Non-pigmented ciliary epithelial cell (primary cell): ENCODE measurements around the gene PLCL1.

ENCODE experiments used
- DNase-seq: peaks from one replicate; pipeline ENCODE4 v3.0.0-alpha.2; 2010; ENCODE audit warnings: low read depth

PLCL1 gene

DNA sequence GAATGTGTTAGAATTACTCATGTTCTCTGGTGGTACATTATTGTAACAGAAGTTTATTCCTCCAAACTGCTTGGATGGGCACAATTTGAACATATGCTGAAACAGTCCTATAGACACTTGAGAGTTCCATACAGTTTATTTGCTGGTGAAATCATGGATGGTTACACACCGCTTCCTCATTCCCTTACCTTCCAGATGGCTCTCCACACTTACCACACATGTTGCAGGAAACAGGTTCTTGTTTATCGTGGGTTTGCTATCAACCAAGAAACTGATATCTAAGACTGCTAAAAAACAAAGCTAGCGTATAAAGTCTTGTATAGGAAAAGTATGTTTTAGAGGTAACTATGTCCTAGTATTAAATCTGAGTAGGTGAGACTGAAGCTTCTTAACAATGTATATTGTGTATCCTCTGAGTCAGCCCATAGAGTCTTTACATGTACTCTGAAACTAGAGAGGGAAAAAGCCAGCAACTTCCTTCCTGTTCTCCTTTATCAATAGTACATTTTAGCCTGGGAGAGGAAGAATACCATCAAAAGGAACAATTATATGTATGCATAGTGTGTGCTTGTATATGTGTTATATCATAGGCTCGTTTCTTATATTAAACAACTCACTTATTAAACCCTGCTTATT, 313.1 kb downstream of the PLCL1 start:
- DNase-seq: no peak

DNA sequence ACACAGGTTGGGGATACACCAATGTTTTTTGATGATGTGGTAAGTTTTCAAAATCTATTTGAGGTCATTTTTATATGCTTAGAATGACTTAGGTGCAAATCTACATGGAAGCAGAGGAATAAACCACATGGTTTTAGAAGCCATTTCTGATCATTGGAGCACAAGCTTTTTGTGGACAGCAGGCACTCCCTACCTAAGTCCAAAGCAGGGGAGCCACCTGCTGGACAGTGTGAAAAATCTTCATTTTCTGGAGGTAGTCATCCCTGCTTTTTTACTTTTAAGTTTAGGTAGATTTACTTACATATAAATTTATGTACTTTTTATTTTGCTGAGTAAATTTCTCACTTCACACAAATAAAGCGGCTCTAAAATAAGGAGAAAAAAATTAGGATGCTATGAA, 323.2 kb downstream of the PLCL1 start:
- DNase-seq: peak; percentile 42

DNA sequence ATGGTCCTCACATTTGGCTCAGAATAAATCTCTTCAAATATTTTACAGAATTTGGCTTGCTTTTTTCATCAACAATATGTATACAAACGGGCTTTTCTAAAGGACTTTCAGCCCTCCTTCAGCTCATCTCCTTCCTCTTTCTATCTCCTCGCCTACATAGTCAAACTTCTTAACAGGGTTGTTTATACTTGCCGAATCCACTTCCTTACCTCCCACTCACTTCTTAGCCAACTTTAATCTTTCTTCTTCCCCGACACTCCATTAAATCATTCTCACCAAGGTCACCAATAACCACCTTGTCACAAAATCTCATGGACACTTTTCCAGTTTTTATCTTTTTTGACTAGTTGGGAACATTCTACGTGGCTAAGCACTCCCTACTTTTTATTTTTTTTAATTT, 325.2 kb downstream of the PLCL1 start:
- no peak for DNase-seq

DNA sequence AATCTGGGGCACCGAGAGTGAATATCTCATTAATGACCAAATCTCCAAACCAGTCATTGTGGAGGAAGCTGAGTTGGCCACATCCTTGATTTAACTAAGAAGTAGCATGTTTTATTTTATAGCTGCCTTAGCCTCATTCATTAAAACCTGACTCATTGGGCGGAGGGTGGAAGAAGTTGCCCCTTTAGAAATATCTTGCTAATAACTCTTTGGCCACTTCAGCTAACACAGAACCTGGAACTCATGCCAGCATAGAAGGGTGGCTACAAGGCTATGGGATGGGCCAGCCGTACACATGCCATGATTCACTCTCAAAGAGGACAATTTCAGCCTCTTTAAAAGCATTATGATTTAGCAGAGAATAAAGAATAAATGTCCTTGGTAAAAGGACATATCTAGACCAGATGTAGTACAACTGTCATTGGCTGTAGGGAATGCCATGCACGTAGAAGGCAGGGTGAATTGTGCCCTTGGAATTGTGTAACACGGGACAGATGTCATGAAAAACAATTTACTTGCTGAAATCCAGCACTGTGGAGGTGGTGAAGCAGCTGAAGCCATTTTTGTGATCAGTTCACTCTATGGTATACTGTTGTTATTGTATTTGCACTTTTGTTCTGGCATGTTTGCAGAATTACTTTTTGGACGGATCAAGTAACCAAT, 330.0 kb downstream of the PLCL1 start:
- DNase-seq: no peak

DNA sequence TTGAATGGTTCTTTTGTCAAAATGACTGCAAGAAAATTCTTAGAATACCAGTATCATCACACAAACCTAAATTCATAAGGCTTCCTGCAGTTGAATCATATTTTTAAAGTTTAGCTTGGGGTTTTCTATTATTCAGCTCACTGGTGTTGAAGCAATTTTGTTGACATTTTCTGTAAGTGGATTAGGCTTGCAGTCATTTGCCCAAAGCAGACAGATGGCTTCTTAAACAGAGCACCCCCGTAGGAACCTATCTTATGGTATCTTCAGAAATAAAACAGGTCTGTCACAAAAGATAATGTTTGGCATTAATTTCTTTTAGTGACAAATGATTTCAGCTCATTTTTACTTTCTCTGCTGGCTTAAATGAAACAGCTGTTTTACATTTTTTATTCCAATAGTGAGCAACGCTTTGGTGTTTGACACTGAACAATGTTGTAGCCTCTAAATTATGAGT, 331.1 kb downstream of the PLCL1 start:
- DNase-seq: no peak

DNA sequence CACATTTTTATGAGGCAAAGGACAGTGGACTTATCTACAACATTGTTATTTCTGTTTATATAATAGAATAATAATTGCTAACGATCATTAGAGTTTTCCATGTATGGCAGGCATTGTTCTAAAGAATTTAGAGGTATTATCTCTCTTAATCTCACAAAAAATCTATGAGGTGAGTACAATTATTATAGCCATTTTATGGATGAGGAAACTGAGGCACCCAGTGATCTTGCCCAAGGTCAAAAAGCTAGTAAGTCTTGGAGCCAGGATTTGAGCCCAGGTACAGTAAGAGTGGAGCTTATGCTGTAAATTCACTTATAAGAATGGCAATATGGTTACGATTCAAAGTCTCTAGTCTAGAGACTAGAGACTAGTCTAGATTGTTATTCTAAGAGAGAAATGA, 331.7 kb downstream of the PLCL1 start:
- no peak for DNase-seq

DNA sequence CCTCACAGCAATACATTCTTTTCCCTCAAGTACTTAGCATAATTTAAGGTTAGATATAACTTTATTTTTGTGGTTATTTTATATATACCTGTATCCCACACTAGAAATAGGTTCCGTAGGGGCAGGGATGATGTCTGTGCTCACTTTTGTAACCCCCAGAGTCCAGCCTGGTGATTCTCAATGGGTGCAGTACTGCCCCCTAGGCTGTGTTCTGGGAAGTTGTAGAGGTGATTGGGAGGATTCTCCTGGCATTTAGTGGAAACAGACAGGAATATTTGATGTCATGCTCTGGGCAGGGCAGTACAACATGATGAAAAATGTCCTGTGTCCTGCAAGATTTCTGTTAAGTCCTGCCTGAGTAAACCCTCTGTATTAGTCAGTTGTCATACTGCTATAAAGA, 333.3 kb downstream of the PLCL1 start:
- no peak for DNase-seq

DNA sequence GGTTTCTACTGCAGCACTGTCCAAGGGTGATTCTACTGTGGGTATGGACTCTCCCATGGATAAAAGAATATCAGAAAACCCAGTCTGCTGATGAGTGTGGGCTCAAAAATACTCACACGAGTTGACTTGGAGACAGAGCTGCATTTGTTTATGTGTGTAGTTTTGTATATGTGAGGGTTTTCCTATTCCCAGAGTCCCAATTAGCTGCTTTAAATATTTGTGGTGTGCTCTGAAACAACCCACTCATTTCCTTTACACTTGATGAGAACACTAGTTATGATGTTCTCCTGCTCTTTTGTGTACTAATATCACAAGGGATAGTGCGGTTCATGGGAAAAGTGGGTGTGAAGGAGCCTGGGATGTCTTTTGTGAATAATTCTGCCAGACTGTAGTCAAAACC, 337.3 kb downstream of the PLCL1 start:
- DNase-seq: no peak

DNA sequence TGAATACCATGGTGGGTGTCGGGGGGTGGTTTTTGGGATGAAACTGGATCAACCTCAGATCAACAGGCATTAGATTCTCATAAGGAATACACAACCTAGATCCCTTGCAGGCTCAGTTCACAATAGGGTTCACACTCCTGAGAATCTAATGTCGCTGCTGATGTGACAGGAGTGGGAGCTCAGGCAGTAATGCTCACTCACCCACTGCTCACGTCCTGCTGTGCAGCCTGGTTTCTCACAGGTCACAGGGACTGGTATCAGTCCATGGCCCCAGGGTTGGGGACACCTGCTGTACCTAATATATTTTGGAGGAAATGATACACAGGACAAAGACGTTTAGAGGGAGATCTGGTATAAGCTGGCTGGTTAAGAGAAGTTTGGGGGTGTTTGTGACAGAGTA, 338.8 kb downstream of the PLCL1 start:
- DNase-seq: no peak

DNA sequence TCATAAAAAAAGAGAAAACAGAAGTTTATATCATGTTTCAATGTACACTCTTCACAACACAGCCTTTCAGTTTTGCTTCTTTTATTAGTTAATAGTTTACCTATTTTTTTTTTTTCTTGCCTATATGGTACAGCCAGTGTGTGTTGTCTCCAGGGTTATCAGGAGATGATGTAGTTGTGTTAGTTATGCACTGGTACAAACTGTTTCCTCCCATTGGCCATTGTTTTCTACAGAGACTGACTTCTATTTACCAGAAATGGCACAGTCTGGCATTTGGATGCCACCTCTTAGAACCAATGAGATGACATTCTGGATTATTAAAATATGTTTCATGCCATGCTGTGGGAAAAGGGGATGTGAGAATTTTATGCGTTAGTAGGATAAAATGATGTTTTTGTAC, 339.4 kb downstream of the PLCL1 start:
- DNase-seq: no peak

DNA sequence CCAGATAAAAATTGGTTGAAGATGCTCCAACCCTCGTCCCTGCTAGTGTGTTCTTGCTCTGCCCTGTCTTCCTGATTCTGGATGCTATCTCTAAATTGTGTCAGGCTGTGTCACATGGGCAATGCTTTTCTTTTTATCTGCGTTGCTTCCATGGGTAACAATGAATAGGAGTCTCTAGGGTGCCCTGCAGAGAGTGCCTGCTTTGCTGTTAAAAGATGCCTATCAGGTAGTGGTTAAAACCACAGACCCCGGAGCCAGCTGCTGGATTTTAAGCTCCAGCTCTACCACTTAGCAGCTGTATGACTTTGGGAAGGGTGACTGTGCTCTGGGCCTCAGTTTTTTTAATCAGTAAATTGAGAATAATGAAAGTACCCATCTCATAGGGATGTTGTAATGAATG, 340.3 kb downstream of the PLCL1 start:
- no peak for DNase-seq

DNA sequence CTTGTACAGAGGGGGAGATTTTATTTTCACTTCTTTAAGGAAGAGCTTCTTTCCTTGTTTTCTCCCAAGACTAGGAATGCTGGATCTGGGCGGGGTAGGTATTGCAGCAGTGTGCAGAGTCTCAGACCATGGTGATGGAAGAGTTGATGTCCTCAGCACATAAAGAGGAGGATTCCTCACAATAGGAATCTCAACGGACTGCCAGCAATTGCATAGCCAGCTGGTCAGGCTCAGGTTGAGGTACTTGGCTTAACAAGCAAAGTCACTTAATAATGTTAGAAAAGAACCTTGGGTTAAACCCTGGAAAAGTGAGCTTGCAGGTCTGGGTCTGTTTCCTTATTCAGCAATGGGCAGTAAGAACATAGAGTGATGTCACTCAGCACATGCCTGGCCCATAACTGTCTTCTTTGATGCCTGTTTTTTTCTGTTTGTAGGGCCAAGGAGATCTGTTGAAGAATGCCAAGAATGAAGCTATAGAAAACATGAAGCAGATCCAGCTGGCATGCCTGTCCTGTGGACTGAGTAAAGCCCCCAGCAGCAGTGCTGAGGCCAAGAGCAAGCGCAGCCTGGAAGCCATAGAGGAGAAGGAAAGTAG, 342.1 kb downstream of the PLCL1 start:
- no peak for DNase-seq

DNA sequence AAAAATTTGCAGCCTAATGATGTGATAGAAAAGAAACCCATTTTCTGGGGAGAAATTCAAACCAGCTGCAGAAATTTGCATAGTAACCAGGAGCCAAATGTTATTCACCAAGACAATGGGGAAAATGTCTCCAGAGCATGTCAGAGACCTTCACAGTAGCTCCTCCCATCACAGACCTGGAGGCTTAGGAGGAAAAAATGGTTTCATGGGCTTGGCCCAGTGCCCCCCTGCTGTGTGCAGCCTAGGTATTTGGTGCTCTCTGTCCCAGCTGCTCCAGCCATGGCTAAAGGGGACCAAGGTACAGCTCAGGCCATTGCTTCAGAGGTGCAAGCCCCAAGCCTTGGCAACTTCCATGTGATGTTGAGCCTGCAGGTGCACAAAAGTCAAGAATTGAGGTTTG, 352.9 kb downstream of the PLCL1 start:
- no peak for DNase-seq

DNA sequence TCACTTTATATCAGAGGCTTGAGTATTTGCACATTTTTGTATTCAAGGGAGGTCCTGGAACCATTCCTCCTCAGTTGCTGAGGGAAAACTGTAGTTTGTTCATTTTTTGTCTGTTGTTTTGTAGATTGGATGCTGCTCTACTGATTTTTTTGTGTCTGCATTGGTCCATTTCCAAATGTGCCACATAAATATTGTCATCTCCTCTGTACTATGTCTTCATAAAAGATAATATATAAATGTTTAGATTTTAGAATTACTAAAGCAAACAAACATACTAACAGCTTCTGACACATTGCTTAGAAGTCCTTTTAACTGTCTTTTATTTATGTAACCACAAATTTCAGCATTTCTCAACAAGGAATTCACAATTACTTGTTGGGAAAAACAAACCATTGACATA, 356.8 kb downstream of the PLCL1 start:
- no peak for DNase-seq

DNA sequence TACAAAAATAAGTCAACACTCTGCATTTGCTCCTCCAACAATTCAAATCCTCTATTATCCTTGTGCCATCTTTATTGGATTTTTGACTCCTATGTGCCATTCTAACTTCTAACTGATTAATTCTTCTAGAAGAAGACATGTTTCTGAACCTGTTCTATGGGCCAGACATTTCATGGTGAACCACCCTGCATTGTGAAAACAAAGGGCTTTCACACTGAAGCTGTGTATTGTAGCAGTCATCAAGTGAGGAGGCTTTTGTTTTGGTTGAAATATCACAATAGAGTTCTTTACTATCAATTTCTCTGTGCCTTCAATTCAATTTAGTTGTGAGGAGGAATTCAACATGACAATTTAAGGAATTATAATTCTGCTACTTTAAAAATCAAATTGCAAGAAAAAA, 357.9 kb downstream of the PLCL1 start:
- no peak for DNase-seq

DNA sequence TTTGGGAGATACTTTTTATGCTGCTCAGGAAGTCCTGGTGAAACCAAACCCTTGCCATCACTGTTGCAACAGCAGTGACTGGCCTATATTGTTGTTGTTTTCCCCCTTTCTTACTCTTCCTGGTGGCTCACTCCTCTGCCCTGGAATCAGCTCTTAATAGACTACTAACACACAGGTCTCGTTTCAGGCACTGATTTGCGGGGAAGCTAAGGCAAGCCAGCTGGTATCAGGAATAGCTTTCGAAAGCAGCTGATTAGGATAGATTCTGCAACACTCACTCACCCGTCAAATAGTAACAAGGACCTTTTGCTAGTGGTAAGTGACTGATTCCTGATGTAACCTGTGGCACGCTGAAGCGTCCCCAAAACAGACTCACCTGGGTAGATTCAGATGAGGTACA, 360.4 kb downstream of the PLCL1 start:
- no peak for DNase-seq

DNA sequence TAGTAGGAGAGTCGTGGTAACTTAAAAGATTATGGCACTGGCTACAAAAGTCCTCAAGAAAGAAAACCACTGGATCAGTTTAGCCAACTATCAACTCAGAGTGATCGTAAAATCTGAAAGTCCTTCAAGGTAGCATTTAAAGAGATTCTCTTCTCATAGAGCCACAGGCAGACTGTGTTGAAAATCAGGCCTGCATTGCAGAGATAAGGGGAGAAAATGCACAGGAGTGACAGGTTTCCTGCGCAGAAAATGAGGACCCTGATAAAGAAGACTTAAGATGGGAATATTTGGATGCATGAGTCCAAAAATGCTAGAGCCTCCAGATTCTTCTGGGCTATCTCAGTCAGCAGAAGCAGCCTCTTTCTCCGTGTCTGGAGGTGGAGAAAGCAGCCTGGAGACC, 360.9 kb downstream of the PLCL1 start:
- DNase-seq: no peak

DNA sequence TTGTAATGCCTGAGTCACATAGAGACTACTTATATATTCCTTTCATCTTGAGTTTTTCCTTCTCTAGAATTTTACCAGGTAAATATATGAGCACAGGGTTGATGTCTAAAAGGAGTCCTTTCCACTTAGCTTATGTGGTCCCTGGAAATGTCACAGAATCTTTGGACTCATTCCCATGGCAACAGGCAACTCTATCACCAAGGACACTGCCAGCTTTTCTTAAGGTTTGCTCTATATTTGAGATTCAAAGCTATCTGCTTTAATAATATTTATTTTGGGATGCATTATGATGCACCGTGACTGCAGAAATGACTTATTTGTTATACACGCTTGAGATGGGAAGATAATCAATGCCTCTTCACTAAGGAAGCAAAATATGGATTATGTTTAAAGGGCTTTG, 363.0 kb downstream of the PLCL1 start:
- no peak for DNase-seq

DNA sequence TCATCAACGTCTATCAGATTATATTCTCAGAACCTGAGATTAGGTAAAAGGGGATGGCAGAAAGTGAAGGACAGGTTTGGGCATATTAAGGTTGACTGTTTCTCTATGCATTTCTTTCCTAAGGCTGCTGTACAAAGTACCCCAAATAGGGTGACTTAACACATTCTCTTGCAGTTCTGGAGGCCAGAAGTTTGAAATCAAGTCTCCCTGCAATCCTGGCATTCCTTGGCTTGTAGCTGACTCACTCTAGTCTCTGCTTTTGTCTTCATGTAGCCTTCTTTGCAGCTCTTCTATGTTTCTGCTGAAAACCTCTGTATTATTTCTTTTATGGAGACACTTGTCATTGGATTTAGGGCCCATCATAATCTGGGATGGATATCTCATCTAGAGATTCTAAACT, 364.3 kb downstream of the PLCL1 start:
- no peak for DNase-seq

DNA sequence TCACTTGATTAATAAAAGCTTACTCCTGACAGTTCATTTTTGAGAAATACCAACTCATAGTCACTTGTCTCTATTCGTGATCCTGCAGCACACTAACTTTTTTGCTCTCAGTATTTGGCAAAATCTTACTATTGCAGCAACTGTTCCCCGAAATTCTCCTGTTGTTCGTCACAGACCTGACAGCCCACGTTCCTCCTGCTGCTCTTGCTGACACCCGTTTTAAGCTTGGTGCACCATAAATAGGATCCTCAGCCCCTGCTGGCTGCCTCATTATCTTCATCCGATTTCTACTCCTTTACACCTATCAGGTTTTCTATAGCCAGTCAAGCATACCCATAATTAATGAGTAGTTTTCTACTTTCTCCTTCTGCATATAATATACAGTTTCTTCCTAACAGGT, 368.8 kb downstream of the PLCL1 start:
- DNase-seq: no peak

DNA sequence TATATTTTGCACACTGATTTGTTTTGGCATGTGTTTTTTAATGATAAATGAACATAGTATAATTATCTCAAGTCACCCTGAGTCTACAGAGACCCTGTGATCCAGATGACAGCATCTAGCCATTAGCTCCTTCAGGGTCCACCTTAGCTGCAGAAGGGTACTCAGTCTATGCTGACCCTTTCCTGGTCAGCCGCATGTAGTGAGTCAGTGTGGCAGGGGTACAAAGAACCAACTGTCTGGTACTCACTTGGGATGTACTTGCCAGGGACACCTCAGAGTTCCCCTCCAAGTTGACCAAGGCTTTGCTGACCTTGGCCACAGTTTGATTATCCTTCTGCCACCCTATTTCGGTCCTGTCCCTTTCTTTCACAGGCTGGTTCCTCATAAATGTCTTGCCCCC, 369.5 kb downstream of the PLCL1 start:
- DNase-seq: no peak

DNA sequence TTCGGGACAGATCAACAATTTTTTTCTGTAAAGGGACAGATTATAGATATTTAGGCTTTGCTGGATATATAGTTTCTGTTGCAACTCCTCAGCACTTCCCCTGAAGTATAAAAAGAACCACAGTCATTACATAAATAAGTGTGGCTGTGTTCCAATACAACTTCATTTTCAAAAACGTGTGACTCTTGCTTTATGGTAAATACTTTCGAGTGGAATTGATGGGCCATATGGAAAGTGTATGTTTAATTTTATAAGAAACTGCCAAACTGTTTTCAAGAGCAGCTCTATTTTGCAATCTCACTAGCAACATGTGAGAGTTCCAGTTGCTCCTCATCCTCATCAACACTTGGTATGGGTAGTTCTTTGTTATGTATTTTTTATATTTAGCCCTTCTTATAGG, 370.9 kb downstream of the PLCL1 start:
- DNase-seq: no peak

DNA sequence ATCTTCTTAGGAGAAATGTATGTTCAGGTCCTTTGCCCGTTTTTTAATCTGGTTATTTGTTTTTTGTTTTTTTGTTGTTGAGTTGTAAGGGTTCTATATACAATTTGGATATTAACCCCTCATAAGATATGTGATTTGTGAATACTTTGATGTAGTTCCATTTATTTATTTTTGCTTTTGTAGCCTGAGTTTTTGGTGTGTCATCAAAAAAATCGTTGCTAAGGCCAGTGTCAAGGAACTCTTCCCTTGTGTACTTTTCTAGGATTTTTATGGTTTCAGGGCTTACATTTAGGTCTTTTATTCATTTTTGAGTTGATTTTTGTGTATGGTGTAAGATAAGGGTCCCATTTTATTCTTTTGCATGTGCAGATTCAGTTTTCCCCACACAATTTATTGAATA, 372.6 kb downstream of the PLCL1 start:
- DNase-seq: no peak

DNA sequence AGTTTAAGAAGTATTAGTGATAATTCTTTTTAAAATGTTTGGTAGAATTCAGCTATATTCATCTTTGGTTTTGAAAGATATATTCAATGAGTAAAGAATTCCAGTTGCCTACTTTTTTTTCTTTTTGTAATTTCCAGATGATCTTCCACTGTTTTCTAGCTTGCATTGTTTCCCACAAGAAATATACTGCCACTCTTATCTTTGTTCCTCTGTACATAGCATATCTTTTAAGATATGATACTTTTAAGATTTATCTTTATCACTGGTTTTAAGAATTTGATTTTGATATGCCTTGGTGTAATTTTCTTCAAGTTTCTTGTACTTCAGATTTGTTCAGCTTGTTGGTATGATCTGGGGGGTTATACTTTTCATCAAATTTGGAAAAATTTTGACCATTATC, 374.4 kb downstream of the PLCL1 start:
- no peak for DNase-seq
